ENCODE data around the gene HDAC4. TPM values are rescaled to one million over a fixed set of nuclear protein-coding genes. Genes with fewer than 3 reads are reported as not detected.
A peak's percentile ranks its signal among the peaks of the same experiment; 100 is the strongest.

Gene HDAC4
- total RNA-seq, 8 experiments from 2014 or later: 12.2 to 55.7 (median 18.1) TPM

GRCh38 chr2:239199041-239199768, 201.6 kb downstream of the HDAC4 start:
- Histone ChIP-seq H3K4me1 (replicated peaks in 1 of 2) (peaks cover 34 to 52% of the 10 kb centered on the region in 2 donors), H3K27ac (no peak overlapping the region), H3K4me3 (no peak overlapping the region)
- ATAC-seq (replicated peaks in 6 of 8): peak in 2 of 8 experiments; percentile 27 to 79
- in situ Hi-C loops (cut with MboI; ENCODE audit: low pct_unique_long_range_greater_than_20kb in 2 of 9, low sequenced_read_pairs in 9 of 9, unreplicated experiment in 9 of 9): no loop called here
- 20 to 100% (median 78%) methylated on average over 1 to 13 of the region's 21 CpGs; no CpG with 5 or more reads in 2 of the 10 experiments for WGBS, 10 experiments

- no peak overlapping the region for H3K4me3 ChIP-seq
- WGBS, 10 experiments: 83 to 100% (median 91%) methylated on average over 2 to 5 of the region's 8 CpGs; no CpG with 5 or more reads in 6 of the 10 experiments
- in situ Hi-C loops (cut with MboI; ENCODE audit: low pct_unique_long_range_greater_than_20kb in 2 of 9, low sequenced_read_pairs in 9 of 9, unreplicated experiment in 9 of 9): no loop called here
- ATAC-seq (replicated peaks in 6 of 8): no peak
- H3K27ac ChIP-seq: no peak overlapping the region
- H3K4me1 ChIP-seq (replicated peaks in 1 of 2): peaks cover 42 to 58% of the 10 kb centered on the region in 2 donors
Measured at GRCh38 chr2:239198221-239198620, 202.6 kb downstream of the HDAC4 start.

GRCh38 chr2:239197146-239197545, 203.7 kb downstream of the HDAC4 start:
- no peak for ATAC-seq (replicated peaks in 6 of 8)
- peak overlapping the region in 1 of 2 donors; percentile 76 for H3K27ac ChIP-seq
- H3K4me3 ChIP-seq: no peak overlapping the region
- 83 to 100% (median 98%) methylated on average over 1 to 17 of the region's 19 CpGs; no CpG with 5 or more reads in 1 of the 10 experiments for WGBS, 10 experiments
- peaks cover 42 to 56% of the 10 kb centered on the region in 2 donors for H3K4me1 ChIP-seq (replicated peaks in 1 of 2)
- in situ Hi-C loops (cut with MboI; ENCODE audit: low pct_unique_long_range_greater_than_20kb in 2 of 9, low sequenced_read_pairs in 9 of 9, unreplicated experiment in 9 of 9): no loop called here

DNA sequence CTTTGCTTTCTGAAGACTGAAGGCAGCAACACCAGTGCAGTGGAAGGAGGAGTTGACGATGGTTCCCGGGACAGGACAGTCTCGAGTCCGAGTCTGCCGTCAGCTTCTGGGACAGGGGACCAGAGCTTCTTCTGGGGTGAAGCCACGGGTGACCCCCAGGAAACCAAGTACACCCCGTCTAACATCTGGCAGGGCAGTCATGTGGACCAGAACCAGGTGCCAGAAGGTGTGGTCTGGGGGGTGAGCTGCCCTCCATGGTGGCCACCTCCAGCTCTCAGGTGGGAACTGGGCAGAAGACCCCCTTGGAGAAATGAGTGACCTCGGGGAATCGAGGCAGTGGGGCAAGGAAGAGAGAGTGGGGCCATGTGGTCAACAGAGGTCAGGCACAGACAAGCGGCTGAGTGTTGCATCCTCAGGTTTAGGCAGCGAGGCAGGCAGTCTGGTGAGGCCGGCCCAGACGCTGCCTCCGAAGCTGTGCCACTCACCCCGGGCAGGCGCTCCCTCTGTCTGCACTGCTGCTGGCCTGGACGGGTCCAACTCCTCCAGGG, 204.3 kb downstream of the HDAC4 start:
- H3K4me3 ChIP-seq: no peak overlapping the region
- no peak for ATAC-seq (replicated peaks in 6 of 8)
- H3K4me1 ChIP-seq (replicated peaks in 1 of 2): peaks cover 42 to 54% of the 10 kb centered on the region in 2 donors
- in situ Hi-C loops (cut with MboI; ENCODE audit: low pct_unique_long_range_greater_than_20kb in 2 of 9, low sequenced_read_pairs in 9 of 9, unreplicated experiment in 9 of 9): no loop called here
- peak overlapping the region; percentile 51 to 76 for H3K27ac ChIP-seq
- WGBS, 10 experiments: 73 to 98% (median 96%) methylated on average over 2 to 14 of the region's 17 CpGs; no CpG with 5 or more reads in 4 of the 10 experiments

DNA sequence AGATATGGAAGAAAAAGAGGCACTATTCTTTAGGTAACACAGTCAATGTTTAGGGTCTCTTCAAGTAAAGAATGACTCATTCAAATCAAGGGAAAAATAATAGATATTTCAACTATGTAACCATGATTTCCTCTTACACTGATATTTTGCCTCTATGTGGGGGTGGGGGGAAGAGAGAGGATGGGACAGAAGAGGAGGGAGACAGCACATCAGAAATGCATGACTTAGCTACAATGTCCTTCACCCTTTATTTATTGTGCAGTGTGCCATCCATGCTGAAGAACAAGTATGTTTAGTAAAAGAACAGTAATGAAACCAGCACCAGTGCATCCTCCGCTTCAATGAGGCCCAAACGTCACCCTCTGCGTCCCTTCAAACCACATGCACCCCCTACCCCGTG, 204.8 kb downstream of the HDAC4 start:
- no peak overlapping the region for H3K4me3 ChIP-seq
- WGBS, 10 experiments: 63 to 100% (median 97%) methylated on average over 1 to 4 of the region's 4 CpGs; no CpG with 5 or more reads in 4 of the 10 experiments

GRCh38 chr2:239195318-239195871, 205.4 kb downstream of the HDAC4 start:
- in situ Hi-C loops (cut with MboI; ENCODE audit: low pct_unique_long_range_greater_than_20kb in 2 of 9, low sequenced_read_pairs in 9 of 9, unreplicated experiment in 9 of 9): no loop called here
- Histone ChIP-seq H3K27ac (peak overlapping the region; percentile 51 to 76), H3K4me3 (no peak overlapping the region), H3K4me1 (replicated peaks in 1 of 2) (peaks cover 36 to 52% of the 10 kb centered on the region in 2 donors)
- WGBS, 10 experiments: 19 to 100% (median 45%) methylated on average over 2 to 10 of the region's 15 CpGs; no CpG with 5 or more reads in 2 of the 10 experiments
- ATAC-seq (replicated peaks in 6 of 8): peak in 6 of 8 experiments; percentile 64 to 83 (median 81)

More for the DNA sequence above, 204.8 kb downstream of the HDAC4 start:
- ATAC-seq (replicated peaks in 6 of 8): peak in 4 of 8 experiments; percentile 1 to 12 (median 5)
- in situ Hi-C loops (cut with MboI; ENCODE audit: low pct_unique_long_range_greater_than_20kb in 2 of 9, low sequenced_read_pairs in 9 of 9, unreplicated experiment in 9 of 9): no loop called here
- H3K4me1 ChIP-seq (replicated peaks in 1 of 2): peaks cover 42 to 54% of the 10 kb centered on the region in 2 donors
- H3K27ac ChIP-seq: peak overlapping the region; percentile 51 to 76

GRCh38 chr2:239194731-239195317, 206.0 kb downstream of the HDAC4 start:
- in situ Hi-C loops (cut with MboI; ENCODE audit: low pct_unique_long_range_greater_than_20kb in 2 of 9, low sequenced_read_pairs in 9 of 9, unreplicated experiment in 9 of 9): no loop called here
- no CpG with 5 or more reads among the region's 23 CpGs for WGBS, 10 experiments
- peak in 5 of 8 experiments; percentile 19 to 36 (median 28) for ATAC-seq (replicated peaks in 6 of 8)
- Histone ChIP-seq H3K4me1 (replicated peaks in 1 of 2) (peaks cover 36 to 55% of the 10 kb centered on the region in 2 donors), H3K4me3 (no peak overlapping the region), H3K27ac (peak overlapping the region; percentile 51 to 76)

- Histone ChIP-seq H3K4me1 (replicated peaks in 1 of 2) (peaks cover 36 to 49% of the 10 kb centered on the region in 2 donors), H3K27ac (peak overlapping the region; percentile 51 to 76), H3K4me3 (no peak overlapping the region)
- WGBS, 10 experiments: 0 to 100% (median 88%) methylated on average over 1 to 16 of the region's 17 CpGs; no CpG with 5 or more reads in 2 of the 10 experiments
- in situ Hi-C loops (cut with MboI; ENCODE audit: low pct_unique_long_range_greater_than_20kb in 2 of 9, low sequenced_read_pairs in 9 of 9, unreplicated experiment in 9 of 9): no loop called here
- ATAC-seq (replicated peaks in 6 of 8): peak in 7 of 8 experiments; percentile 22 to 36 (median 32)
Measured at GRCh38 chr2:239193925-239194677, 206.7 kb downstream of the HDAC4 start.

DNA sequence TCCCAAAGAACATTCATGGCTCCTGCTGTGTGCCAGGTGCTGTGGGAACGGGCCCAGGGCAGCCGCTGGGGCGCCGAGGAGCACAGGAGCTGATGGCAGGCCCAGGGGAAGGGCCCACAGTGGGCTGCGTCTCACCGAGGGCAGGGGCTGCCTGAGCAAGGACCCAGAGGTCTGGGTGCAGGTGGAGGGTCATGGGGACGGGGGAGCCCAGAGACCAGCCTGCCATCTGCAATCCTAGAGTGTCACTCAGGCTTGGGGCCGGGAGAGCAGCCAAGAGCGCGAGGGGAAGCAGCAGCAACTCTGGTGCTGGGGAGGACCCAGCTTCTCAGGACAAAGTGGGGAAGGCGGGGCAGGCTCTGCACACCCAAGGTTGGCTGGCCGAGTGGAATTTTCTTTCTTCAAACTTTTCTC, 207.4 kb downstream of the HDAC4 start:
- Histone ChIP-seq H3K27ac (no peak overlapping the region), H3K4me3 (no peak overlapping the region), H3K4me1 (replicated peaks in 1 of 2) (peaks cover 36 to 48% of the 10 kb centered on the region in 2 donors)
- in situ Hi-C loops (cut with MboI; ENCODE audit: low pct_unique_long_range_greater_than_20kb in 2 of 9, low sequenced_read_pairs in 9 of 9, unreplicated experiment in 9 of 9): no loop called here
- peak in 2 of 8 experiments; percentile 20 to 21 for ATAC-seq (replicated peaks in 6 of 8)
- WGBS, 10 experiments: 49 to 100% (median 96%) methylated on average over 1 to 7 of the region's 12 CpGs; no CpG with 5 or more reads in 5 of the 10 experiments

DNA sequence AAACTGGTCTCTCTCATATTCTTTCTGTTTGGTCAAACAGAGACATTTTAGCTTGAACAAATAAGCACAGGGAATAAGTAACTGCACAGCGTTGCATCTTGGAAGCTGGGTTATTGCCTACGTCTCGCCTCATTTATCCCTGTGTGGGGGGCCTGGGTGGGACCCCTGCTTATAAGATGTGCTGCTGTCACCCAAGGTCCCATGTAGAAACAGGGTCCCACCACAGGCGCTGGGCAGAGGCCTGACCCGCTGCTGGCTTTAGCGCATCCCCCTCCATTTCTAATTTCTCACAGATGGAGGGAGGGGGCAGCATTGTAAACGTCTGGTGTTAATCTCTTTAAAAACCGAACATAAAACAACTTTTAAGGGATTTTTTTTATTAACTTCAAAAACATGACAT, 207.8 kb downstream of the HDAC4 start:
- H3K27ac ChIP-seq: no peak overlapping the region
- 33 to 100% (median 68%) methylated on average over 1 to 7 of the region's 8 CpGs; no CpG with 5 or more reads in 3 of the 10 experiments for WGBS, 10 experiments
- H3K4me3 ChIP-seq: no peak overlapping the region

DNA sequence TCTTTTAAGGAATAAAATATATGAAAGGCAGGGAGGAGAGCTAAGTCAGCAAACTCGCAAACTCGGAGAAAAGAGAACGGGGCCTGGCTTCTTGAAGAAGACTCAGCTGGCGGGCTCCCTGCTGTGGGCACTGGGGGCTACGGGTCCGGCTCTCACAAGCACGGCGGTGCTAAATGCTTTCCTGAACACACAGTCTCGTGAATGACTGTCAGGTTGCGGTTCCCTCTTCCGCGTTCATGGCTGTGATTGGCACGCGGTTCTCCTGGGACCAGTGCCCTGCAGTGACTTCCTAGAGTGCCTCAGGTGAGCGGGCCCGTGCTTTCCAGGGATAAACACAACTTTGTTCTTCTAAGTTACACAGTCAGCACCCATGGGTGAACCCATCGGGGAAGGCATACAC, 208.4 kb downstream of the HDAC4 start:
- no peak overlapping the region for H3K27ac ChIP-seq
- in situ Hi-C loops (cut with MboI; ENCODE audit: low pct_unique_long_range_greater_than_20kb in 2 of 9, low sequenced_read_pairs in 9 of 9, unreplicated experiment in 9 of 9): no loop called here

More for the DNA sequence above, 207.8 kb downstream of the HDAC4 start:
- in situ Hi-C loops (cut with MboI; ENCODE audit: low pct_unique_long_range_greater_than_20kb in 2 of 9, low sequenced_read_pairs in 9 of 9, unreplicated experiment in 9 of 9): no loop called here
- peaks cover 36 to 48% of the 10 kb centered on the region in 2 donors for H3K4me1 ChIP-seq (replicated peaks in 1 of 2)
- no peak for ATAC-seq (replicated peaks in 6 of 8)

More for the DNA sequence above, 208.4 kb downstream of the HDAC4 start:
- peaks cover 36 to 48% of the 10 kb centered on the region in 2 donors for H3K4me1 ChIP-seq (replicated peaks in 1 of 2)
- ATAC-seq (replicated peaks in 6 of 8): no peak
- 73 to 95% (median 83%) methylated on average over 3 to 14 of the region's 17 CpGs; no CpG with 5 or more reads in 1 of the 10 experiments for WGBS, 10 experiments
- no peak overlapping the region for H3K4me3 ChIP-seq

All from motor neuron (in vitro differentiated cells).